ENCODE results near the gene CDAN1. TPM values are rescaled to one million over a fixed set of nuclear protein-coding genes. Genes with fewer than 3 reads are reported as not detected.

Gene CDAN1
- total and polyA plus RNA-seq, 2 of the 8 experiments (the other 6 are each of a cell fraction or from before 2014, with no cell fraction given), result 4.5 to 18.6 TPM

DNA sequence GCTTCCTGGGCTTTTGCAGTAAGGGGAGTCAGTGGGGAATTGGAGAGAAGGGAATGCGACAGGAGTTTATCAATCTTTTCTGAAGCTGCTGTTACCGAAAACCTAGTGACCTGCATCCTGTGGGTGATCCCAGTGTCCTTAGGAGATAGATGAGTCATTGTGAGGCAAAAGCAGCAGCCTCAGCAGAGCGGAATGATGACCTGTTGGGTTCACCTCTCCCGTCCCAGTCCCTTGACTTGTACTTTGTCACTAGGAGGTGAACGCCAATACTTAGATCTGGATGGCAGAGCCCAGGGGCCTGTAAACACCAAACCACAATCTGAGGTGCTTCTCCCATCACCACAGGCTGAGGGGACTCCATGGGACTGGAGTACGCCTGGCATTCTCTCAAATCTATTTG, 17.9 kb downstream of the CDAN1 start:
- Histone ChIP-seq H2BK12ac (ENCODE audit: low read depth, low read length) (no peak overlapping the region), H3K27me3 (replicated peaks in 1 of 4; ENCODE audit: control insufficient read depth in 3 of 4, extremely low read depth in 1 of 4, insufficient read depth in 3 of 4, low read length in 3 of 4) (no peaks in the 10 kb centered on the region), H2BK120ac (replicated peaks; ENCODE audit: low read depth, low read length) (no peak overlapping the region), H3K79me1 (ENCODE audit: low read depth, low read length) (no peaks in the 10 kb centered on the region), H4K8ac (ENCODE audit: extremely low read depth, insufficient read depth, low read length) (no peak overlapping the region), H2BK15ac (ENCODE audit: low read length) (no peak overlapping the region), H3K79me2 (ENCODE audit: control insufficient read depth in 1 of 2, insufficient read depth in 2 of 2, low read length in 2 of 2) (no peaks in the 10 kb centered on the region), H3K56ac (replicated peaks; ENCODE audit: insufficient read length, low read depth, low read length) (no peak overlapping the region), H2AFZ (ENCODE audit: low read length) (no peak overlapping the region), H4K5ac (ENCODE audit: insufficient read length, low read depth, low read length) (no peak overlapping the region), H2BK20ac (ENCODE audit: low read length) (no peak overlapping the region), H3K4me3 (ENCODE audit: extremely low read depth in 1 of 4, insufficient read depth in 2 of 4, low read depth in 3 of 4, low read length in 4 of 4) (no peak overlapping the region), H3K4me2 (ENCODE audit: insufficient read depth in 1 of 2, low read depth in 2 of 2, low read length in 2 of 2) (no peak overlapping the region), H4K91ac (replicated peaks; ENCODE audit: insufficient read length, low read length) (no peak overlapping the region), H2AK5ac (ENCODE audit: low read depth, low read length) (no peak overlapping the region), H3K9me3 (ENCODE audit: insufficient read depth in 2 of 2, low read depth in 1 of 2, low read length in 1 of 2) (no peaks in the 10 kb centered on the region), H2BK5ac (ENCODE audit: low read depth, low read length) (no peak overlapping the region; the same call in 1 of the 2 replicates), H3K9ac (replicated peaks in 1 of 4; ENCODE audit: extremely low read depth in 1 of 4, low read depth in 3 of 4, low read length in 3 of 4) (no peak overlapping the region), H3K27ac (ENCODE audit: low read depth, low read length) (no peak overlapping the region), H3K14ac (ENCODE audit: insufficient read length) (no peak overlapping the region), H3K4me1 (replicated peaks in 1 of 4; ENCODE audit: control insufficient read depth in 3 of 4, insufficient read depth in 4 of 4, low read length in 3 of 4) (no peaks in the 10 kb centered on the region), H3K18ac (ENCODE audit: extremely low read depth, low read length) (no peak overlapping the region), H3K36me3 (ENCODE audit: control insufficient read depth in 2 of 4, insufficient read depth in 4 of 4, low read length in 3 of 4) (peaks cover 2 to 20% (median 6%) of the 10 kb centered on the region in 4 experiments; a peak in 6 of 8 replicates), H3K23me2 (ENCODE audit: low read depth, low read length) (0 out of 2 replicates have a peak, but pooled peaks cover 1% of the 10 kb centered on the region), H3K23ac (ENCODE audit: insufficient read length) (no peak overlapping the region), H4K20me1 (replicated peaks in 1 of 2; ENCODE audit: control insufficient read depth in 1 of 2, insufficient read depth in 2 of 2, low read length in 2 of 2) (peaks cover 0 to 2% of the 10 kb centered on the region in 2 experiments), H3K4ac (replicated peaks; ENCODE audit: insufficient read length, low read depth, low read length) (no peak overlapping the region)
- FAIRE-seq (no peak), DNase-seq (ENCODE audit: low read depth in 1 of 2, low spot score in 2 of 2) (no peak)
- CTCF ChIA-PET (ENCODE audit: partially characterized antibody), result interaction anchor here (0.8 to 5.5 kb wide), 3 partner anchors 15 to 208 kb away, joined by 3 to 31 read pairs (median 5); no protein-coding TSS in a partner anchor
- POLR2A ChIA-PET (ENCODE audit: partially characterized antibody), result interaction anchor here (1.1 to 5.5 kb wide), 2 partner anchors 7 to 13 kb away, joined by 3 to 27 read pairs; no protein-coding TSS in a partner anchor
- TF ChIP-seq BACH1 (IDR thresholded peaks at IDR 0.05; ENCODE audit: low read length) (no peak), KDM4A (IDR thresholded peaks at IDR 0.05; ENCODE audit: low read depth, low read length, severe bottlenecking) (no peak), HDAC2 (IDR thresholded peaks at IDR 0.05; ENCODE audit: borderline replicate concordance in 1 of 2, low read depth in 2 of 2, low read length in 2 of 2) (no peak), KDM5A (IDR thresholded peaks at IDR 0.05; ENCODE audit: low read length) (no peak), TAF7 (optimal IDR thresholded peaks at IDR 0.05; ENCODE audit: borderline replicate concordance, low read depth, low read length) (no peak), RXRA (IDR thresholded peaks at IDR 0.05; ENCODE audit: insufficient read depth, low read depth, low read length) (no peak), YY1 (IDR thresholded peaks at IDR 0.05; ENCODE audit: low read depth, low read length) (no peak), RAD21 (IDR thresholded peaks at IDR 0.05 in 1 of 2, conservative IDR thresholded peaks at IDR 0.05 in 1 of 2; ENCODE audit: low read depth in 2 of 2, low read length in 2 of 2) (no peak), SAP30 (IDR thresholded peaks at IDR 0.05; ENCODE audit: insufficient read depth, insufficient replicate concordance, low read length) (no peak), SIN3A (conservative IDR thresholded peaks at IDR 0.05 in 1 of 2, IDR thresholded peaks at IDR 0.05 in 1 of 2; ENCODE audit: low read depth in 1 of 2, low read length in 2 of 2) (no peak), SIRT6 (IDR thresholded peaks at IDR 0.05; ENCODE audit: low read length) (no peak), TCF12 (IDR thresholded peaks at IDR 0.05; ENCODE audit: low read depth, low read length) (no peak)
- WGBS, 2 experiments (ENCODE audit: extremely low coverage in 1 of 2, insufficient coverage in 1 of 2, insufficient read length in 1 of 2, insufficient replicate concordance in 2 of 2, low coverage in 1 of 2, low lambda C conversion rate in 2 of 2, missing lambda C conversion rate in 1 of 2), result 85% methylated on average over 5 of the region's 6 CpGs; no CpG with 5 or more reads in 1 of the 2 experiments
